ENCODE data around the gene FOSB. TPM values are rescaled to one million over a fixed set of nuclear protein-coding genes. Genes with fewer than 3 reads are reported as not detected.

Gene FOSB
- total RNA-seq, 1 experiment from 2014 or later: 1.9 TPM

- Histone ChIP-seq H3K36me3 (ENCODE audit: insufficient read depth, low read length, poor library complexity, severe bottlenecking) (no peaks in the 10 kb centered on the region), H3K4me1 (ENCODE audit: insufficient read depth, low read length, poor library complexity, severe bottlenecking) (no peaks in the 10 kb centered on the region), H3K27me3 (replicated peaks; ENCODE audit: insufficient read depth, low read depth, low read length, poor library complexity) (no peaks in the 10 kb centered on the region), H3K27ac (ENCODE audit: low read depth, low read length, poor library complexity, severe bottlenecking) (no peak overlapping the region), H3K4me3 (ENCODE audit: low read depth, low read length, poor library complexity, severe bottlenecking) (no peak overlapping the region), H3K9me3 (ENCODE audit: low read depth, low read length, poor library complexity, severe bottlenecking) (no peaks in the 10 kb centered on the region)
- BruUV-seq (replicated peaks): no TSS peak
- TF ChIP-seq CTCF (conservative IDR thresholded peaks at IDR 0.05; ENCODE audit: low read depth, low read length) (no peak), EZH2 (IDR thresholded peaks at IDR 0.05; ENCODE audit: borderline replicate concordance, low read depth, low read length, poor library complexity, severe bottlenecking) (no peak)
- intact Hi-C loops (cut with micrococcal nuclease; ENCODE audit: unreplicated experiment): no loop called here
- ChIA-PET CTCF (no interaction called here), POLR2A (ENCODE audit: low non-redundant PET) (no interaction called here)
- DNase-seq (ENCODE audit: low spot score): no peak
Measured at GRCh38 chr19:45462174-45462573, 5.6 kb upstream of the FOSB start.

- Histone ChIP-seq H3K27ac (ENCODE audit: low read depth, low read length, poor library complexity, severe bottlenecking) (no peak overlapping the region), H3K9me3 (ENCODE audit: low read depth, low read length, poor library complexity, severe bottlenecking) (no peaks in the 10 kb centered on the region), H3K4me1 (ENCODE audit: insufficient read depth, low read length, poor library complexity, severe bottlenecking) (no peaks in the 10 kb centered on the region), H3K27me3 (replicated peaks; ENCODE audit: insufficient read depth, low read depth, low read length, poor library complexity) (no peaks in the 10 kb centered on the region), H3K36me3 (ENCODE audit: insufficient read depth, low read length, poor library complexity, severe bottlenecking) (no peaks in the 10 kb centered on the region), H3K4me3 (ENCODE audit: low read depth, low read length, poor library complexity, severe bottlenecking) (no peak overlapping the region)
- TF ChIP-seq EZH2 (IDR thresholded peaks at IDR 0.05; ENCODE audit: borderline replicate concordance, low read depth, low read length, poor library complexity, severe bottlenecking): no peak
- no peak for TF ChIP-seq CTCF (conservative IDR thresholded peaks at IDR 0.05; ENCODE audit: low read depth, low read length)
- POLR2A ChIA-PET (ENCODE audit: low non-redundant PET): no interaction called here
- no TSS peak for BruUV-seq (replicated peaks)
- intact Hi-C loops (cut with micrococcal nuclease; ENCODE audit: unreplicated experiment): no loop called here
- CTCF ChIA-PET: no interaction called here
- no peak for DNase-seq (ENCODE audit: low spot score)
Measured at GRCh38 chr19:45463241-45463640, 4.6 kb upstream of the FOSB start.

GRCh38 chr19:45464274-45464673 lies 3.5 kb upstream of the FOSB start:
- Histone ChIP-seq H3K27me3 (replicated peaks; ENCODE audit: insufficient read depth, low read depth, low read length, poor library complexity) (no peaks in the 10 kb centered on the region), H3K4me3 (ENCODE audit: low read depth, low read length, poor library complexity, severe bottlenecking) (no peak overlapping the region), H3K36me3 (ENCODE audit: insufficient read depth, low read length, poor library complexity, severe bottlenecking) (no peaks in the 10 kb centered on the region), H3K27ac (ENCODE audit: low read depth, low read length, poor library complexity, severe bottlenecking) (no peak overlapping the region), H3K9me3 (ENCODE audit: low read depth, low read length, poor library complexity, severe bottlenecking) (no peaks in the 10 kb centered on the region), H3K4me1 (ENCODE audit: insufficient read depth, low read length, poor library complexity, severe bottlenecking) (no peaks in the 10 kb centered on the region)
- DNase-seq (ENCODE audit: low spot score): no peak
- BruUV-seq (replicated peaks): no TSS peak
- TF ChIP-seq EZH2 (IDR thresholded peaks at IDR 0.05; ENCODE audit: borderline replicate concordance, low read depth, low read length, poor library complexity, severe bottlenecking): no peak
- no peak for TF ChIP-seq CTCF (conservative IDR thresholded peaks at IDR 0.05; ENCODE audit: low read depth, low read length)
- intact Hi-C loops (cut with micrococcal nuclease; ENCODE audit: unreplicated experiment): no loop called here
- CTCF ChIA-PET: no interaction called here
- POLR2A ChIA-PET (ENCODE audit: low non-redundant PET): interaction anchor here (0.6 kb wide), 1 partner anchor 66 kb away, joined by 17 read pairs; no protein-coding TSS in a partner anchor

Measured in A673 (cell line).